ENCODE results near the gene SP6.

DNA sequence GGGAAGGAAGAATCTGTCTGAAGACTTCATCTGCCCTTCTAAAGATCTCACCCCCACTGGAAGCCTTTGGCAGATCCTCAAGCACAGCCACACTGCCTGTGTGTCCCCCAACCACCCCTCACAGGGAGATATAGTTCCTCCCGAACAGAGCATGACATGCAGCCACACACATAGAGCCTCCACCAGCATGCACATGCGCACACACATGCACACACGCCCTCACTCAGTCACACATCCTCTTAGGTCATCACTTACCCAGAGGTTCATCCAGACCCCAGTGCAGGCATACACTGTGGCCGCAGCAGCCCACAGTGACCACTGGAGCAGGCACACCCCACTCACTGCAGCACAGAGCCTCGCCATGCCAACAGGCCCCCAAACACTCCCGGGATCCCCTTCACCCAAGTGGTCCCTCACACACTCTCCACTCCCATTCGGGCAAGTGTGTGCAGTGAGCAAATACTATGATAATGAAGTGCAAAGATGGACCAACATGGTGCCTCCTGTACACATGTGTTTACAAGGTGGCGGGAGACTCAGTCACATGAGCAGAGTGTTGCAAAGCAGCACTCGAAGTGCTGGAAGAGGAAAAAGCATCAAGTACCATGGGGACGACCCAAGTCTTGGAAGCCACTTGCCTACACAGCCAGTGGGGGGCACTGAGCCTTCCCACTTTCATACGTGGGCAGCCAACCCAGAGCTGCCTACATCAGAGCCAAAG is 17.0 kb upstream of the SP6 start:
- TF ChIP-seq, protein P1, sequence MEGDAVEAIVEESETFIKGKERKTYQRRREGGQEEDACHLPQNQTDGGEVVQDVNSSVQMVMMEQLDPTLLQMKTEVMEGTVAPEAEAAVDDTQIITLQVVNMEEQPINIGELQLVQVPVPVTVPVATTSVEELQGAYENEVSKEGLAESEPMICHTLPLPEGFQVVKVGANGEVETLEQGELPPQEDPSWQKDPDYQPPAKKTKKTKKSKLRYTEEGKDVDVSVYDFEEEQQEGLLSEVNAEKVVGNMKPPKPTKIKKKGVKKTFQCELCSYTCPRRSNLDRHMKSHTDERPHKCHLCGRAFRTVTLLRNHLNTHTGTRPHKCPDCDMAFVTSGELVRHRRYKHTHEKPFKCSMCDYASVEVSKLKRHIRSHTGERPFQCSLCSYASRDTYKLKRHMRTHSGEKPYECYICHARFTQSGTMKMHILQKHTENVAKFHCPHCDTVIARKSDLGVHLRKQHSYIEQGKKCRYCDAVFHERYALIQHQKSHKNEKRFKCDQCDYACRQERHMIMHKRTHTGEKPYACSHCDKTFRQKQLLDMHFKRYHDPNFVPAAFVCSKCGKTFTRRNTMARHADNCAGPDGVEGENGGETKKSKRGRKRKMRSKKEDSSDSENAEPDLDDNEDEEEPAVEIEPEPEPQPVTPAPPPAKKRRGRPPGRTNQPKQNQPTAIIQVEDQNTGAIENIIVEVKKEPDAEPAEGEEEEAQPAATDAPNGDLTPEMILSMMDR (IDR thresholded peaks at IDR 0.05): no peak
- TF ChIP-seq POLR2AphosphoS5 (IDR thresholded peaks at IDR 0.05) (no peak), EP300 (IDR thresholded peaks at IDR 0.05) (no peak), POLR2A (IDR thresholded peaks at IDR 0.05) (no peak)
